Erythroblast (primary cell): ENCODE data around the gene MDGA2.

Experiments
- GATA1 ChIP-seq: IDR thresholded peaks from 2 replicates; pipeline ENCODE4 v1.6.1; 2011; ENCODE audit warnings: low read depth, mild to moderate bottlenecking, control low read depth, low read length, moderate library complexity
- POLR2A ChIP-seq: IDR thresholded peaks from 2 replicates; pipeline ENCODE4 v1.6.1; 2011; ENCODE audit warnings: mild to moderate bottlenecking, low read length

- TF ChIP-seq POLR2A: no peak
- TF ChIP-seq GATA1: no peak
Measured at GRCh38 chr14:47179906-47180305, 495.5 kb downstream of the MDGA2 start.
